ENCODE measurements around the gene SHISA8.

The SHISA8 gene

GRCh38 chr22:41913842-41914534, 886 bp downstream of the SHISA8 start:
- no peak for DNase-seq

GRCh38 chr22:41913040-41913719, 1.7 kb downstream of the SHISA8 start:
- DNase-seq, result no peak

GRCh38 chr22:41912338-41913039, 2.4 kb downstream of the SHISA8 start:
- DNase-seq, result no peak

GRCh38 chr22:41911001-41911611, 3.8 kb downstream of the SHISA8 start:
- no peak for DNase-seq

- DNase-seq, result no peak
Measured at GRCh38 chr22:41910050-41911000, 4.5 kb downstream of the SHISA8 start.

GRCh38 chr22:41909310-41910049, 5.4 kb downstream of the SHISA8 start:
- no peak for DNase-seq

- DNase-seq, result no peak
Measured at GRCh38 chr22:41908411-41909309, 6.2 kb downstream of the SHISA8 start.

GRCh38 chr22:41907436-41908401, 7.2 kb downstream of the SHISA8 start:
- DNase-seq, result no peak

- DNase-seq, result no peak
Measured at GRCh38 chr22:41906822-41907221, 8.1 kb downstream of the SHISA8 start.

- no peak for DNase-seq
Measured at GRCh38 chr22:41905411-41906202, 9.3 kb downstream of the SHISA8 start.

- no peak for DNase-seq
Measured at GRCh38 chr22:41904450-41905410, 10.1 kb downstream of the SHISA8 start.

GRCh38 chr22:41902932-41903421, 11.9 kb downstream of the SHISA8 start:
- DNase-seq, result no peak

- no peak for DNase-seq
Measured at GRCh38 chr22:41902016-41902415, 12.9 kb downstream of the SHISA8 start.

GRCh38 chr22:41900652-41901312, 14.1 kb downstream of the SHISA8 start:
- DNase-seq, result no peak

GRCh38 chr22:41899992-41900651, 14.8 kb downstream of the SHISA8 start:
- DNase-seq, result no peak

GRCh38 chr22:41899110-41899509, 15.8 kb downstream of the SHISA8 start:
- no peak for DNase-seq
